HepG2 (cell line): Measurements from ENCODE around the gene RRAD. TPM values are rescaled to one million over a fixed set of nuclear protein-coding genes. Genes with fewer than 3 reads are reported as not detected.

Experiments used
- BCLAF1 ChIP-seq: fragments of 450-650 bp; IDR thresholded peaks from 2 replicates; pipeline ENCODE4 v1.6.1; 2017; ENCODE audit warnings: mild to moderate bottlenecking
- CC2D1A ChIP-seq: sonication (generic); formaldehyde crosslinking; IDR thresholded peaks from 2 replicates; pipeline ENCODE4 v1.8.1; 2023; ENCODE audit warnings: mild to moderate bottlenecking, missing genetic modification reagents
- CREBL2 ChIP-seq: sonication (generic); formaldehyde crosslinking; IDR thresholded peaks from 2 replicates; pipeline ENCODE4 v1.8.1; 2023; ENCODE audit warnings: missing genetic modification reagents, mild to moderate bottlenecking, borderline replicate concordance
- EEA1 ChIP-seq: sonication (generic); formaldehyde crosslinking; IDR thresholded peaks from 2 replicates; pipeline ENCODE4 v1.5.1; 2020; ENCODE audit warnings: mild to moderate bottlenecking, missing genetic modification reagents, borderline replicate concordance
- HINFP ChIP-seq: sonication (generic); formaldehyde crosslinking; IDR thresholded peaks from 2 replicates; pipeline ENCODE4 v1.4.0; 2020; ENCODE audit warnings: low read depth, mild to moderate bottlenecking, missing genetic modification reagents
- JUND ChIP-seq: sonication (generic); formaldehyde crosslinking; IDR thresholded peaks from 2 replicates; pipeline ENCODE4 v1.8.0; 2022; ENCODE audit warnings: mild to moderate bottlenecking, missing genetic modification reagents
- PPARG ChIP-seq: conservative IDR thresholded peaks from 2 replicates; pipeline ENCODE4 v1.6.1; 2016; ENCODE audit warnings: missing biosample characterization, missing genetic modification reagents
- RARG ChIP-seq: sonication (generic); formaldehyde crosslinking; IDR thresholded peaks from 2 replicates; pipeline ENCODE4 v1.4.0; 2020; ENCODE audit warnings: low read depth, mild to moderate bottlenecking, missing genetic modification reagents
- TBP ChIP-seq: sonication (generic); formaldehyde crosslinking; IDR thresholded peaks from 2 replicates; pipeline ENCODE4 v1.5.0; 2020; ENCODE audit warnings: missing genetic modification reagents
- TP53 ChIP-seq: sonication (generic); formaldehyde crosslinking; conservative IDR thresholded peaks from 2 replicates; pipeline ENCODE4 v1.4.0; 2020; ENCODE audit warnings: missing genetic modification reagents
- ZFP37 ChIP-seq: sonication (generic); formaldehyde crosslinking; IDR thresholded peaks from 2 replicates; pipeline ENCODE4 v1.4.0; 2020; ENCODE audit warnings: missing genetic modification reagents, borderline replicate concordance
- ZNF570 ChIP-seq: sonication (generic); formaldehyde crosslinking; IDR thresholded peaks from 2 replicates; pipeline ENCODE4 v1.4.0; 2020; ENCODE audit warnings: mild to moderate bottlenecking, missing genetic modification reagents, borderline replicate concordance
- ZNF713 ChIP-seq: sonication (generic); formaldehyde crosslinking; IDR thresholded peaks from 2 replicates; pipeline ENCODE4 v1.4.0; 2020; ENCODE audit warnings: mild to moderate bottlenecking, missing genetic modification reagents
- ZNF773 ChIP-seq: sonication (generic); formaldehyde crosslinking; IDR thresholded peaks from 2 replicates; pipeline ENCODE4 v1.4.0; 2020; ENCODE audit warnings: missing genetic modification reagents, borderline replicate concordance
- ZNF841 ChIP-seq: sonication (generic); formaldehyde crosslinking; IDR thresholded peaks from 2 replicates; pipeline ENCODE4 v1.8.1; 2023; ENCODE audit warnings: missing genetic modification reagents, borderline replicate concordance
- ZUFSP ChIP-seq: sonication (generic); formaldehyde crosslinking; IDR thresholded peaks from 2 replicates; pipeline ENCODE4 v1.9.0; 2021; ENCODE audit warnings: missing genetic modification reagents, mild to moderate bottlenecking, borderline replicate concordance
- polyA plus RNA-seq, 8 experiments: library from polyadenylated mRNA; depleted of rRNA in 3 of 8; stranded (reverse) in 7 of 8; unstranded in 1 of 8; fragments of >200 nt; fragmentation: Illumina TruSeq in 4 of 8; extraction: Trizol in 4 of 8; gene quantifications; 2 replicates each; pipeline versions ENCODE4 v1.2.1 to v1.2.3, GENCODE V29; 2011 to 2016; ENCODE audit warnings: low read depth in 4 of 8, missing spikeins in 1 of 8, mixed read lengths in 1 of 8; ENCODE audit not compliant: insufficient read depth in 1 of 8
- total RNA-seq, 5 experiments: library from RNA; depleted of rRNA; stranded (reverse); fragments of >200 nt; fragmentation: Illumina TruSeq; extraction: Trizol; gene quantifications; 2 replicates each; pipeline ENCODE4 v1.2.3, GENCODE V29; 2016; ENCODE audit warnings: low read depth in 1 of 5
- TF ChIP-seq, protein P1 (sequence below), 2 experiments: sonication (generic) in 1 of 2; formaldehyde crosslinking in 1 of 2; IDR thresholded peaks; 2 replicates each; pipeline versions ENCODE4 v1.4.0 to v1.6.1; 2016 to 2020; ENCODE audit warnings: borderline replicate concordance in 1 of 2, low read depth in 1 of 2, mild to moderate bottlenecking in 1 of 2, missing genetic modification reagents in 1 of 2

The RRAD gene
- total and polyA plus RNA-seq, 2 of the 13 experiments (the other 11 are each of a cell fraction or from before 2014, with no cell fraction given), result 0.80 to 1.1 TPM

DNA sequence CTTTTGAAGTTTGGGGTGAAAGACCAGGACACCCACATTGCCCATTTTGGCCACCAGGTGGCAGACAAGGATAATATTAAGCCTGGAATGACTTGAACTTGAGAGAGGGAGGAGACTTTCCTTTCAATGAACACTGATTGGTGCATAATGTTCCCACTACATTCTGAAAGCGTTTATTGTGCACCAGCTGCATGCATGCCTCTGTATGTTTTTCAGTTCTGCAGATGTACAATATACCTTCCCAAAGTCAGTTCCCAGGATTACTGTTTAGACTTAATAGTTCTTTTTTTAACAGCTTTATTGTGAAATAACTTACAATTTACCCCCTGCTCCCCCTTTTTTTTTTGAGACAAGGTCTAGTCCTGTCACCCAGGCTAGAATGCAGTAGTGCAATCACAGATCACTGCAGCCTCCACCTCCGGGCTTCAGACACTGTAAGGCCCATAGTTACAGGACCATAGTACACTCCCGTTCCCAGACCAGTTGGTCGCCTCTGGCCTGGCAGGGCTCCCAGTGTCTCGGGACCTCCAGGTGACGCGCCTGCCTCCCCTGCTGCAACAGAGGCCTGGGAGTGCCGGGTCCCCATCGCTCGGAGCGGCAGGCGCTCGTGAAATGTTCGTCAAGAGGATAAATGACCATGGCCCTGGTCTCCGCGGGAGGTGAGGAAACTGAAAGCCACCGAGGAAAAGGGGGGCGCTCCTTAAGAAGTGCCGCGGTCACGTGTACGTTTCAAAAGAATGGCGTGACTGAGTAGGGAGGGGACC is 22.1 kb upstream of the RRAD start (continued):
- TF ChIP-seq, protein P1, sequence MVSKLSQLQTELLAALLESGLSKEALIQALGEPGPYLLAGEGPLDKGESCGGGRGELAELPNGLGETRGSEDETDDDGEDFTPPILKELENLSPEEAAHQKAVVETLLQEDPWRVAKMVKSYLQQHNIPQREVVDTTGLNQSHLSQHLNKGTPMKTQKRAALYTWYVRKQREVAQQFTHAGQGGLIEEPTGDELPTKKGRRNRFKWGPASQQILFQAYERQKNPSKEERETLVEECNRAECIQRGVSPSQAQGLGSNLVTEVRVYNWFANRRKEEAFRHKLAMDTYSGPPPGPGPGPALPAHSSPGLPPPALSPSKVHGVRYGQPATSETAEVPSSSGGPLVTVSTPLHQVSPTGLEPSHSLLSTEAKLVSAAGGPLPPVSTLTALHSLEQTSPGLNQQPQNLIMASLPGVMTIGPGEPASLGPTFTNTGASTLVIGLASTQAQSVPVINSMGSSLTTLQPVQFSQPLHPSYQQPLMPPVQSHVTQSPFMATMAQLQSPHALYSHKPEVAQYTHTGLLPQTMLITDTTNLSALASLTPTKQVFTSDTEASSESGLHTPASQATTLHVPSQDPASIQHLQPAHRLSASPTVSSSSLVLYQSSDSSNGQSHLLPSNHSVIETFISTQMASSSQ (IDR thresholded peaks at IDR 0.05; ENCODE audit: low read depth), result no peak
- TF ChIP-seq, protein P1 (CRISPR knock-in tag; IDR thresholded peaks at IDR 0.05; ENCODE audit: borderline replicate concordance), result no peak
- TF ChIP-seq CREBL2 (CRISPR knock-in tag) (no peak), JUND (CRISPR knock-in tag) (no peak), HINFP (CRISPR knock-in tag) (no peak), EEA1 (CRISPR knock-in tag) (no peak), ZNF570 (CRISPR knock-in tag) (no peak), ZFP37 (no peak), BCLAF1 (no peak), CC2D1A (CRISPR knock-in tag) (no peak), ZUFSP (CRISPR knock-in tag) (no peak), TBP (CRISPR knock-in tag) (no peak), ZNF713 (no peak), TP53 (no peak; the same call in 1 of the 2 replicates), ZNF773 (no peak), RARG (CRISPR knock-in tag) (no peak), PPARG (CRISPR knock-in tag) (peak; percentile 74), ZNF841 (no peak)
